HK-2 (cell line): ENCODE results near the gene SLAMF7.
"Not testable (repeated sequence)": the region's sequence is repeated elsewhere in the genome, so short reads cannot be mapped to it uniquely, and the experiment has no call there.

ENCODE experiments used
- DNase-seq: peaks from one replicate; pipeline ENCODE4 v3.0.0-alpha.2; 2018; ENCODE audit not compliant: unreplicated experiment

SLAMF7 gene

GRCh38 chr1:160720356-160721085 lies 18.5 kb upstream of the SLAMF7 start:
- no peak for DNase-seq

- no peak for DNase-seq
Observed at GRCh38 chr1:160721473-160721872, 17.6 kb upstream of the SLAMF7 start.

- no peak for DNase-seq
Observed at GRCh38 chr1:160722726-160723125, 16.3 kb upstream of the SLAMF7 start.

GRCh38 chr1:160723332-160723731 lies 15.7 kb upstream of the SLAMF7 start:
- DNase-seq, result no peak

- no peak for DNase-seq
Observed at GRCh38 chr1:160724465-160725242, 14.4 kb upstream of the SLAMF7 start.

- no peak for DNase-seq
Observed at GRCh38 chr1:160726114-160726497, 12.9 kb upstream of the SLAMF7 start.

GRCh38 chr1:160726498-160727315 lies 12.3 kb upstream of the SLAMF7 start:
- peak; percentile 25 for DNase-seq

GRCh38 chr1:160727316-160727640 lies 11.8 kb upstream of the SLAMF7 start:
- no peak for DNase-seq

- DNase-seq, result not testable (repeated sequence)
Observed at GRCh38 chr1:160731564-160731963, 7.5 kb upstream of the SLAMF7 start.

- DNase-seq, result no peak
Observed at GRCh38 chr1:160731990-160732389, 7.1 kb upstream of the SLAMF7 start.

GRCh38 chr1:160733898-160734297 lies 5.1 kb upstream of the SLAMF7 start:
- no peak for DNase-seq

- DNase-seq, result no peak
Observed at GRCh38 chr1:160734301-160734700, 4.7 kb upstream of the SLAMF7 start.

- no peak for DNase-seq
Observed at GRCh38 chr1:160738271-160738670, 776 bp upstream of the SLAMF7 start.

GRCh38 chr1:160740133-160740688 lies 1.2 kb downstream of the SLAMF7 start:
- DNase-seq, result no peak

- no peak for DNase-seq
Observed at GRCh38 chr1:160741092-160741501, 2.0 kb downstream of the SLAMF7 start.

GRCh38 chr1:160741612-160742348 lies 2.7 kb downstream of the SLAMF7 start:
- DNase-seq, result no peak

GRCh38 chr1:160742428-160743127 lies 3.5 kb downstream of the SLAMF7 start:
- no peak for DNase-seq

- no peak for DNase-seq
Observed at GRCh38 chr1:160743266-160743665, 4.2 kb downstream of the SLAMF7 start.

- no peak for DNase-seq
Observed at GRCh38 chr1:160744199-160744851, 5.3 kb downstream of the SLAMF7 start.

- no peak for DNase-seq
Observed at GRCh38 chr1:160744852-160745520, 5.9 kb downstream of the SLAMF7 start.
